H1 (cell line): Measurements from ENCODE around the gene AKTIP. TPM values are rescaled to one million over a fixed set of nuclear protein-coding genes. Genes with fewer than 3 reads are reported as not detected.

Experiments
- CTCF ChIA-PET: fragments of 300-600 bp; sonication (Branson Sonifier 250); formaldehyde crosslinking; loops from one replicate; lab custom pipeline; 2021; ENCODE audit not compliant: partially characterized antibody; lab: Charles Lee
- POLR2A ChIA-PET: fragments of 300-600 bp; sonication (Branson Sonifier 250); formaldehyde crosslinking; loops from one replicate; lab custom pipeline; 2021; ENCODE audit warnings: inconsistent platforms; ENCODE audit not compliant: partially characterized antibody; lab: Charles Lee
- DNase-seq, 2 experiments: peaks; one replicate each; pipeline versions ENCODE4 v3.0.0 to v3.0.0-alpha.2; 2010 to 2022; ENCODE audit warnings: low spot score in 2 of 2, low read depth in 1 of 2, mixed read lengths in 1 of 2
- FAIRE-seq: peaks from 2 replicates; lab custom pipeline; 2011; peaks lifted over from hg19 to GRCh38; lab: Jason Lieb, UNC
- H2AFZ ChIP-seq: 2 replicates; pipeline ENCODE4 v1.8.1; 2012; ENCODE audit warnings: low read length, inconsistent platforms
- H2AK5ac ChIP-seq: 2 replicates; pipeline ENCODE4 v1.6.1; 2013; ENCODE audit warnings: low read depth, low read length
- H2BK120ac ChIP-seq: replicated peaks from 2 replicates; pipeline ENCODE3; 2013; ENCODE audit warnings: low read depth, low read length, inconsistent platforms
- H2BK12ac ChIP-seq: 2 replicates; pipeline ENCODE4 v1.6.1; 2013; ENCODE audit warnings: low read depth, low read length
- H2BK15ac ChIP-seq: 2 replicates; pipeline ENCODE4 v1.6.1; 2013; ENCODE audit warnings: low read length
- H2BK20ac ChIP-seq: 2 replicates; pipeline ENCODE4 v1.6.1; 2013; ENCODE audit warnings: low read length
- H2BK5ac ChIP-seq: 2 replicates; pipeline ENCODE4 v1.6.1; 2013; ENCODE audit warnings: low read depth, low read length
- H3K14ac ChIP-seq: 2 replicates; pipeline ENCODE4 v1.6.1; 2013; ENCODE audit warnings: inconsistent platforms; ENCODE audit not compliant: insufficient read length
- H3K18ac ChIP-seq: 2 replicates; pipeline ENCODE4 v1.6.1; 2013; ENCODE audit warnings: low read length; ENCODE audit errors: extremely low read depth
- H3K23ac ChIP-seq: 2 replicates; pipeline ENCODE4 v1.6.1; 2013; ENCODE audit warnings: inconsistent platforms; ENCODE audit not compliant: insufficient read length
- H3K23me2 ChIP-seq: 2 replicates; pipeline ENCODE4 v1.6.1; 2013; ENCODE audit warnings: low read depth, low read length
- H3K27ac ChIP-seq: 2 replicates; pipeline ENCODE4 v1.6.1; 2011; ENCODE audit warnings: low read depth, low read length, inconsistent platforms
- H3K27me3 ChIP-seq, 4 experiments: replicated peaks in 1 of 4; 1 replicate in 1 of 4; 2 replicates in 3 of 4; pipeline versions ENCODE4 v1.6.1 to v1.8.1; 2011 to 2013; ENCODE audit warnings: low read length in 3 of 4, mild to moderate bottlenecking in 3 of 4, inconsistent platforms in 2 of 4, mixed read lengths in 2 of 4, moderate library complexity in 1 of 4; ENCODE audit not compliant: control insufficient read depth in 3 of 4, insufficient read depth in 3 of 4; ENCODE audit errors: extremely low read depth in 1 of 4
- H3K36me3 ChIP-seq, 4 experiments: 2 replicates each; pipeline versions ENCODE4 v1.6.1 to v1.8.1; 2011 to 2013; ENCODE audit warnings: mild to moderate bottlenecking in 4 of 4, low read length in 3 of 4, moderate library complexity in 2 of 4, control low read depth in 1 of 4, inconsistent platforms in 1 of 4; ENCODE audit not compliant: insufficient read depth in 4 of 4, control insufficient read depth in 2 of 4
- H3K4ac ChIP-seq: replicated peaks from 2 replicates; pipeline ENCODE3; 2013; ENCODE audit warnings: low read length, low read depth, mixed read lengths, inconsistent platforms; ENCODE audit not compliant: insufficient read length
- H3K4me1 ChIP-seq, 4 experiments: replicated peaks in 1 of 4; 1 replicate in 1 of 4; 2 replicates in 3 of 4; pipeline versions ENCODE4 v1.6.1 to v1.8.1; 2011 to 2013; ENCODE audit warnings: low read length in 3 of 4, inconsistent platforms in 2 of 4, mixed read lengths in 1 of 4; ENCODE audit not compliant: insufficient read depth in 4 of 4, control insufficient read depth in 3 of 4
- H3K4me2 ChIP-seq, 2 experiments: 2 replicates each; pipeline versions ENCODE4 v1.6.1 to v1.8.1; 2011 to 2013; ENCODE audit warnings: low read depth in 2 of 2, low read length in 2 of 2, control low read depth in 1 of 2, inconsistent platforms in 1 of 2, mild to moderate bottlenecking in 1 of 2; ENCODE audit not compliant: insufficient read depth in 1 of 2
- H3K4me3 ChIP-seq, 4 experiments: fragments of 200-600, 300-600 bp in 1 of 4; sonication (generic), shearing (Covaris generic), sonication (Bioruptor Twin) in 1 of 4; 2 replicates each; pipeline versions ENCODE4 v1.5.1 to v1.8.1; 2011 to 2016; ENCODE audit warnings: low read length in 4 of 4, low read depth in 3 of 4, control low read depth in 2 of 4, inconsistent platforms in 2 of 4, mild to moderate bottlenecking in 2 of 4, mixed read lengths in 1 of 4, moderate library complexity in 1 of 4; ENCODE audit not compliant: insufficient read depth in 2 of 4; ENCODE audit errors: extremely low read depth in 1 of 4
- H3K56ac ChIP-seq: replicated peaks from 2 replicates; pipeline ENCODE3; 2013; ENCODE audit warnings: low read depth, mild to moderate bottlenecking, mixed read lengths, low read length, inconsistent platforms; ENCODE audit not compliant: insufficient read length
- H3K79me1 ChIP-seq: 2 replicates; pipeline ENCODE4 v1.6.1; 2013; ENCODE audit warnings: low read depth, low read length, control low read depth
- H3K79me2 ChIP-seq, 2 experiments: 2 replicates each; pipeline versions ENCODE4 v1.6.1 to v1.8.1; 2012 to 2013; ENCODE audit warnings: low read length in 2 of 2, mild to moderate bottlenecking in 2 of 2, inconsistent platforms in 1 of 2; ENCODE audit not compliant: insufficient read depth in 2 of 2, control insufficient read depth in 1 of 2
- H3K9ac ChIP-seq, 4 experiments: replicated peaks in 1 of 4; 1 replicate in 1 of 4; 2 replicates in 3 of 4; pipeline versions ENCODE4 v1.6.1 to v1.8.1; 2011 to 2013; ENCODE audit warnings: low read depth in 3 of 4, low read length in 3 of 4, control low read depth in 2 of 4, mild to moderate bottlenecking in 2 of 4, moderate library complexity in 2 of 4, inconsistent platforms in 1 of 4; ENCODE audit errors: extremely low read depth in 1 of 4
- H3K9me3 ChIP-seq, 2 experiments: 2 replicates each; pipeline versions ENCODE4 v1.6.1 to v1.8.1; 2012 to 2013; ENCODE audit warnings: mild to moderate bottlenecking in 2 of 2, moderate library complexity in 2 of 2, control low read depth in 1 of 2, inconsistent platforms in 1 of 2, low read depth in 1 of 2, low read length in 1 of 2, mixed read lengths in 1 of 2; ENCODE audit not compliant: insufficient read depth in 2 of 2
- H4K20me1 ChIP-seq, 2 experiments: replicated peaks in 1 of 2; 2 replicates each; pipeline versions ENCODE3 to v1.8.1; 2011 to 2013; ENCODE audit warnings: inconsistent platforms in 2 of 2, low read length in 2 of 2, mild to moderate bottlenecking in 1 of 2; ENCODE audit not compliant: insufficient read depth in 2 of 2, control insufficient read depth in 1 of 2
- H4K5ac ChIP-seq: 2 replicates; pipeline ENCODE4 v1.6.1; 2013; ENCODE audit warnings: low read length, low read depth, mixed read lengths, inconsistent platforms; ENCODE audit not compliant: insufficient read length
- H4K8ac ChIP-seq: 2 replicates; pipeline ENCODE4 v1.8.0; 2013; ENCODE audit warnings: mild to moderate bottlenecking, moderate library complexity, low read length, inconsistent platforms; ENCODE audit not compliant: insufficient read depth; ENCODE audit errors: extremely low read depth
- H4K91ac ChIP-seq: replicated peaks from 2 replicates; pipeline ENCODE3; 2013; ENCODE audit warnings: low read length, mixed read lengths, inconsistent platforms; ENCODE audit not compliant: insufficient read length
- ATF2 ChIP-seq: IDR thresholded peaks from 2 replicates; pipeline ENCODE4 v1.6.1; 2012; ENCODE audit warnings: low read length, inconsistent platforms
- BRCA1 ChIP-seq: IDR thresholded peaks from 2 replicates; pipeline ENCODE4 v1.6.1; 2012; ENCODE audit warnings: low read depth, low read length, improper control_type of control experiment
- HDAC2 ChIP-seq, 2 experiments: fragments of 300-600 bp in 1 of 2; sonication (generic) in 1 of 2; IDR thresholded peaks; 2 replicates each; pipeline ENCODE4 v1.6.1; 2011 to 2012; ENCODE audit warnings: low read depth in 2 of 2, low read length in 2 of 2, mild to moderate bottlenecking in 2 of 2, moderate library complexity in 2 of 2, borderline replicate concordance in 1 of 2, inconsistent platforms in 1 of 2
- KDM5A ChIP-seq: fragments of 200-600 bp; IDR thresholded peaks from 2 replicates; pipeline ENCODE4 v1.7.1; 2012; ENCODE audit warnings: mild to moderate bottlenecking, low read length, inconsistent platforms, mixed read lengths
- SIX5 ChIP-seq: IDR thresholded peaks from 2 replicates; pipeline ENCODE4 v1.6.1; 2011; ENCODE audit warnings: mild to moderate bottlenecking, low read depth, low read length
- SP1 ChIP-seq: IDR thresholded peaks from 2 replicates; pipeline ENCODE4 v1.6.1; 2011; ENCODE audit warnings: low read depth, low read length
- WGBS, 2 experiments: shearing (Covaris generic) in 1 of 2; methylation state at CpG; one replicate each; pipeline versions ENCODE4 v1.1.6 to v1.1.7; 2013 to 2015; ENCODE audit warnings: low lambda C conversion rate in 2 of 2, mixed read lengths in 2 of 2, inconsistent platforms in 1 of 2, low coverage in 1 of 2, missing lambda C conversion rate in 1 of 2; ENCODE audit not compliant: insufficient replicate concordance in 2 of 2, insufficient coverage in 1 of 2, insufficient read length in 1 of 2; ENCODE audit errors: extremely low coverage in 1 of 2, missing lambda C conversion rate in 1 of 2; 5-methylcytosine and 5-hydroxymethylcytosine counted together
- polyA plus RNA-seq, 7 experiments: library from polyadenylated mRNA; depleted of rRNA in 3 of 7; stranded (reverse) in 5 of 7; unstranded in 2 of 7; fragments of >200 nt in 5 of 7; fragments of 200-250 nt in 2 of 7; gene quantifications; 1 replicate in 5 of 7; 2 replicates in 1 of 7; 4 replicates in 1 of 7; pipeline versions ENCODE4 v1.2.1 to v1.2.3, GENCODE V29; 2011 to 2013; ENCODE audit warnings: missing spikeins in 2 of 7, mixed read lengths in 2 of 7
- total RNA-seq: library from RNA; stranded (reverse); fragmentation: NEBNext Ultra II Directional; extraction: Animal tissue kit (Norgen Biotek cat#: 25700); gene quantifications from 2 replicates; pipeline ENCODE4 v1.2.1, GENCODE V29; 2021

Gene AKTIP
- total and polyA plus RNA-seq, 2 of the 8 experiments (the other 6 are each of a cell fraction or from before 2014, with no cell fraction given): 15.0 to 15.6 TPM

DNA sequence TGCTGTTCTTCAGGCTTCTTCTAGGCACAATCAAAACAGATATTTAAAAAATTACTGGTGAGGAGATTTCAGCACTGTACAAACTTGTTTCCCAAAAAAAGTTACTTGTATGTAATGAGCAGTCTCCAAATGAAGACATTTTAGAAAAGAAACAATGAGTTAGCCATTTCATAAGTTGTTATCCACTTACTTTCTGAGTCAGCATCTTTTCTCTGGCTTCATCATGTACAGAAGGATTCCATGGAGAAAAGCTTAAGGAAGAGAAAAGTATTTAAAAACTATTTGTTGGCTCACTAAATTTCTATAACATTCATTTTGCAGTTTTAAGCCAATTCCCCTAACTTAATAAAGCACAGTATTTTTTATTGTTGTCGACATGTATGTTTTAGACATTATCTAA lies 10.5 kb downstream of the AKTIP start:
- no peak overlapping the region for H4K5ac ChIP-seq
- no peak overlapping the region for H3K56ac ChIP-seq
- H4K20me1 ChIP-seq: peaks cover 2% of the 10 kb centered on the region in 2 experiments
- no peak overlapping the region for H4K8ac ChIP-seq
- no peak overlapping the region for H3K14ac ChIP-seq
- H3K79me2 ChIP-seq: no peaks in the 10 kb centered on the region
- no peak overlapping the region for H3K27ac ChIP-seq
- peaks cover 6 to 80% (median 34%) of the 10 kb centered on the region in 4 experiments; a peak in 7 of 8 replicates for H3K36me3 ChIP-seq
- no peak overlapping the region for H3K4me2 ChIP-seq
- H4K91ac ChIP-seq: no peak overlapping the region
- no peaks in the 10 kb centered on the region for H3K79me1 ChIP-seq
- 95% methylated on average over 1 of the region's 1 CpG; no CpG with 5 or more reads in 1 of the 2 experiments for WGBS, 2 experiments
- TF ChIP-seq SIX5 (no peak), HDAC2 (IDR thresholded peaks at IDR 0.05; ENCODE audit: borderline replicate concordance in 1 of 2, low read depth in 2 of 2, low read length in 2 of 2) (no peak), SP1 (no peak), KDM5A (no peak), ATF2 (no peak), BRCA1 (no peak)
- no peak overlapping the region for H2BK5ac ChIP-seq
- no peak overlapping the region for H3K4me3 ChIP-seq
- H3K23ac ChIP-seq: no peak overlapping the region
- H2BK15ac ChIP-seq: no peak overlapping the region
- DNase-seq (no peak), FAIRE-seq (no peak)
- H2BK20ac ChIP-seq: no peak overlapping the region
- no peak overlapping the region for H3K4ac ChIP-seq
- H2AFZ ChIP-seq: no peak overlapping the region
- no peaks in the 10 kb centered on the region for H3K9me3 ChIP-seq
- H2AK5ac ChIP-seq: no peak overlapping the region
- CTCF ChIA-PET: interaction anchor here (0.6 kb wide), 1 partner anchor 17 kb away, joined by 3 read pairs; no protein-coding TSS in a partner anchor
- H3K4me1 ChIP-seq: no peaks in the 10 kb centered on the region
- POLR2A ChIA-PET: no interaction called here
- H2BK12ac ChIP-seq: no peak overlapping the region
- H3K23me2 ChIP-seq: no peaks in the 10 kb centered on the region
- H3K27me3 ChIP-seq: no peaks in the 10 kb centered on the region
- no peak overlapping the region for H3K9ac ChIP-seq
- no peak overlapping the region for H3K18ac ChIP-seq
- H2BK120ac ChIP-seq: no peak overlapping the region
